Measurements from ENCODE around the gene MFN2.
"Not testable (repeated sequence)": the region's sequence is repeated elsewhere in the genome, so short reads cannot be mapped to it uniquely, and the experiment has no call there.

Gene MFN2

GRCh38 chr1:12007204-12007603 lies 27.0 kb downstream of the MFN2 start:
- Histone ChIP-seq H3K4me1 (ENCODE audit: control insufficient read depth, insufficient read depth, low read length) (no peaks in the 10 kb centered on the region), H3K4me3 (ENCODE audit: low read length) (no peak overlapping the region), H3K27me3 (ENCODE audit: control insufficient read depth, insufficient read depth, low read length) (no peaks in the 10 kb centered on the region), H3K9ac (ENCODE audit: low read length) (no peak overlapping the region), H3K36me3 (ENCODE audit: control insufficient read depth, insufficient read depth, low read length) (peaks cover 68% of the 10 kb centered on the region), H3K27ac (ENCODE audit: low read depth, low read length) (no peak overlapping the region)

GRCh38 chr1:12008355-12008754 lies 28.1 kb downstream of the MFN2 start:
- H3K4me1 ChIP-seq (ENCODE audit: control insufficient read depth, insufficient read depth, low read length); H3K9ac ChIP-seq (ENCODE audit: low read length); H3K27me3 ChIP-seq (ENCODE audit: control insufficient read depth, insufficient read depth, low read length); H3K27ac ChIP-seq (ENCODE audit: low read depth, low read length); H3K4me3 ChIP-seq (ENCODE audit: low read length): not testable (repeated sequence)
- H3K36me3 ChIP-seq (ENCODE audit: control insufficient read depth, insufficient read depth, low read length), result peaks cover 60% of the 10 kb centered on the region

GRCh38 chr1:12009318-12009947 lies 29.2 kb downstream of the MFN2 start:
- H3K27me3 ChIP-seq (ENCODE audit: control insufficient read depth, insufficient read depth, low read length), result no peaks in the 10 kb centered on the region
- peaks cover 52% of the 10 kb centered on the region for H3K36me3 ChIP-seq (ENCODE audit: control insufficient read depth, insufficient read depth, low read length)
- H3K4me3 ChIP-seq (ENCODE audit: low read length), result no peak overlapping the region
- no peaks in the 10 kb centered on the region for H3K4me1 ChIP-seq (ENCODE audit: control insufficient read depth, insufficient read depth, low read length)
- H3K9ac ChIP-seq (ENCODE audit: low read length), result no peak overlapping the region
- no peak overlapping the region for H3K27ac ChIP-seq (ENCODE audit: low read depth, low read length)

GRCh38 chr1:12010746-12011570 lies 30.7 kb downstream of the MFN2 start:
- peaks cover 38% of the 10 kb centered on the region for H3K36me3 ChIP-seq (ENCODE audit: control insufficient read depth, insufficient read depth, low read length)
- H3K27me3 ChIP-seq (ENCODE audit: control insufficient read depth, insufficient read depth, low read length), result no peaks in the 10 kb centered on the region
- no peak overlapping the region for H3K27ac ChIP-seq (ENCODE audit: low read depth, low read length)
- no peaks in the 10 kb centered on the region for H3K4me1 ChIP-seq (ENCODE audit: control insufficient read depth, insufficient read depth, low read length)
- no peak overlapping the region for H3K9ac ChIP-seq (ENCODE audit: low read length)
- H3K4me3 ChIP-seq (ENCODE audit: low read length), result no peak overlapping the region

- no peak overlapping the region for H3K27ac ChIP-seq (ENCODE audit: low read depth, low read length)
- peaks cover 28% of the 10 kb centered on the region for H3K36me3 ChIP-seq (ENCODE audit: control insufficient read depth, insufficient read depth, low read length)
- H3K4me3 ChIP-seq (ENCODE audit: low read length), result no peak overlapping the region
- H3K9ac ChIP-seq (ENCODE audit: low read length), result no peak overlapping the region
- H3K27me3 ChIP-seq (ENCODE audit: control insufficient read depth, insufficient read depth, low read length), result no peaks in the 10 kb centered on the region
- no peaks in the 10 kb centered on the region for H3K4me1 ChIP-seq (ENCODE audit: control insufficient read depth, insufficient read depth, low read length)
Measured at GRCh38 chr1:12011998-12012397, 31.8 kb downstream of the MFN2 start.

GRCh38 chr1:12012560-12013316 lies 32.5 kb downstream of the MFN2 start:
- Histone ChIP-seq H3K27ac (ENCODE audit: low read depth, low read length) (no peak overlapping the region), H3K36me3 (ENCODE audit: control insufficient read depth, insufficient read depth, low read length) (peaks cover 23% of the 10 kb centered on the region)

GRCh38 chr1:12014141-12014991 lies 34.1 kb downstream of the MFN2 start:
- Histone ChIP-seq H3K4me3 (ENCODE audit: low read length) (no peak overlapping the region), H3K36me3 (ENCODE audit: control insufficient read depth, insufficient read depth, low read length) (peaks cover 20% of the 10 kb centered on the region), H3K9ac (ENCODE audit: low read length) (no peak overlapping the region), H3K4me1 (ENCODE audit: control insufficient read depth, insufficient read depth, low read length) (no peaks in the 10 kb centered on the region), H3K27ac (ENCODE audit: low read depth, low read length) (no peak overlapping the region), H3K27me3 (ENCODE audit: control insufficient read depth, insufficient read depth, low read length) (no peaks in the 10 kb centered on the region)

More at GRCh38 chr1:12012560-12013316, 32.5 kb downstream of the MFN2 start:
- no peak overlapping the region for H3K4me3 ChIP-seq (ENCODE audit: low read length)
- no peak overlapping the region for H3K9ac ChIP-seq (ENCODE audit: low read length)
- H3K27me3 ChIP-seq (ENCODE audit: control insufficient read depth, insufficient read depth, low read length), result no peaks in the 10 kb centered on the region
- no peaks in the 10 kb centered on the region for H3K4me1 ChIP-seq (ENCODE audit: control insufficient read depth, insufficient read depth, low read length)

GRCh38 chr1:12015001-12015491 lies 34.8 kb downstream of the MFN2 start:
- no peak overlapping the region for H3K4me3 ChIP-seq (ENCODE audit: low read length)
- no peaks in the 10 kb centered on the region for H3K27me3 ChIP-seq (ENCODE audit: control insufficient read depth, insufficient read depth, low read length)
- H3K36me3 ChIP-seq (ENCODE audit: control insufficient read depth, insufficient read depth, low read length), result peaks cover 19% of the 10 kb centered on the region
- no peak overlapping the region for H3K9ac ChIP-seq (ENCODE audit: low read length)
- H3K4me1 ChIP-seq (ENCODE audit: control insufficient read depth, insufficient read depth, low read length), result no peaks in the 10 kb centered on the region
- no peak overlapping the region for H3K27ac ChIP-seq (ENCODE audit: low read depth, low read length)

- H3K4me1 ChIP-seq (ENCODE audit: control insufficient read depth, insufficient read depth, low read length), result no peaks in the 10 kb centered on the region
- no peak overlapping the region for H3K9ac ChIP-seq (ENCODE audit: low read length)
- peaks cover 14% of the 10 kb centered on the region for H3K36me3 ChIP-seq (ENCODE audit: control insufficient read depth, insufficient read depth, low read length)
- no peaks in the 10 kb centered on the region for H3K27me3 ChIP-seq (ENCODE audit: control insufficient read depth, insufficient read depth, low read length)
- H3K4me3 ChIP-seq (ENCODE audit: low read length), result no peak overlapping the region
- H3K27ac ChIP-seq (ENCODE audit: low read depth, low read length), result no peak overlapping the region
Measured at GRCh38 chr1:12015499-12015898, 35.3 kb downstream of the MFN2 start.

GRCh38 chr1:12016182-12016581 lies 35.9 kb downstream of the MFN2 start:
- Histone ChIP-seq H3K4me1 (ENCODE audit: control insufficient read depth, insufficient read depth, low read length) (no peaks in the 10 kb centered on the region), H3K27me3 (ENCODE audit: control insufficient read depth, insufficient read depth, low read length) (no peaks in the 10 kb centered on the region), H3K36me3 (ENCODE audit: control insufficient read depth, insufficient read depth, low read length) (peaks cover 11% of the 10 kb centered on the region), H3K27ac (ENCODE audit: low read depth, low read length) (no peak overlapping the region), H3K9ac (ENCODE audit: low read length) (no peak overlapping the region), H3K4me3 (ENCODE audit: low read length) (no peak overlapping the region)

- H3K4me1 ChIP-seq (ENCODE audit: control insufficient read depth, insufficient read depth, low read length), result no peaks in the 10 kb centered on the region
- no peaks in the 10 kb centered on the region for H3K27me3 ChIP-seq (ENCODE audit: control insufficient read depth, insufficient read depth, low read length)
- H3K9ac ChIP-seq (ENCODE audit: low read length), result peak overlapping the region; percentile 7
- peak overlapping the region; percentile 95 for H3K4me3 ChIP-seq (ENCODE audit: low read length)
- H3K36me3 ChIP-seq (ENCODE audit: control insufficient read depth, insufficient read depth, low read length), result peaks cover 12% of the 10 kb centered on the region
- H3K27ac ChIP-seq (ENCODE audit: low read depth, low read length), result peak overlapping the region; percentile 49
Measured at GRCh38 chr1:12019858-12020509, 39.7 kb downstream of the MFN2 start.
